Thoracic aorta (tissue), 2 donors: ENCODE data around the gene SLC6A6. TPM values are rescaled to one million over a fixed set of nuclear protein-coding genes. Genes with fewer than 3 reads are reported as not detected.

Experiments used
- ATAC-seq: fragments of 150-250 bp; one replicate; pipeline ENCODE4 v1.8.0; 2017; ENCODE audit warnings: low read depth; ENCODE audit not compliant: insufficient number of reproducible peaks, low FRiP score
- DNase-seq: peaks from one replicate; pipeline ENCODE4 v3.0.0-alpha.2; 2020; ENCODE audit warnings: low spot score
- H3K27ac ChIP-seq, 2 donors: fragments of 200-600 bp; sonication (generic); 1 replicate in 1 of 2; 2 replicates in 1 of 2; pipeline ENCODE4 v1.5.1; 2016; ENCODE audit warnings: mild to moderate bottlenecking in 2 of 2, moderate library complexity in 2 of 2
- H3K27me3 ChIP-seq: fragments of 200-600 bp; sonication (generic); replicated peaks from 2 replicates; pipeline ENCODE4 v1.6.0; 2016; ENCODE audit warnings: mild to moderate bottlenecking; ENCODE audit not compliant: insufficient read depth
- H3K36me3 ChIP-seq: fragments of 200-600 bp; sonication (generic); one replicate; pipeline ENCODE4 v1.5.1; 2016
- H3K4me1 ChIP-seq, 2 donors: fragments of 200-600 bp; sonication (generic); 1 replicate in 1 of 2; 2 replicates in 1 of 2; pipeline versions ENCODE4 v1.5.1 to v1.6.0; 2016; ENCODE audit warnings: low read depth in 2 of 2, mild to moderate bottlenecking in 1 of 2; ENCODE audit not compliant: control insufficient read depth in 1 of 2
- H3K4me3 ChIP-seq: fragments of 200-600 bp; sonication (generic); 2 replicates; pipeline ENCODE4 v1.5.1; 2016; ENCODE audit warnings: mild to moderate bottlenecking
- H3K9me3 ChIP-seq: fragments of 200-600 bp; sonication (generic); 2 replicates; pipeline ENCODE4 v1.5.1; 2016
- CTCF ChIP-seq: fragments of 200-600 bp; sonication (generic); IDR thresholded peaks from one replicate; pipeline ENCODE4 v1.5.1; 2019; ENCODE audit warnings: antibody characterized with exemption
- total RNA-seq, 2 donors: library from RNA; depleted of rRNA; stranded (reverse); fragments of >200 nt; gene quantifications; one replicate each; pipeline versions ENCODE4 v1.1.0 to v1.2.3, GENCODE V29; 2016

SLC6A6 gene
- total RNA-seq, 2 donors from 2014 or later = 33.5 to 45.5 TPM

- peaks cover 0 to 16% of the 10 kb centered on the region in 2 donors for H3K4me1 ChIP-seq
- no peaks in the 10 kb centered on the region for H3K9me3 ChIP-seq
- DNase-seq (no peak), ATAC-seq (no peak)
- H3K36me3 ChIP-seq = peaks cover 4% of the 10 kb centered on the region
- no peak overlapping the region for H3K4me3 ChIP-seq
- H3K27ac ChIP-seq = no peak overlapping the region
- no peaks in the 10 kb centered on the region for H3K27me3 ChIP-seq
- TF ChIP-seq CTCF = no peak
Observed at GRCh38 chr3:14489641-14490040, 87.2 kb downstream of the SLC6A6 start.

GRCh38 chr3:14490255-14490654, 87.8 kb downstream of the SLC6A6 start:
- no peak for ATAC-seq
- peaks cover 4% of the 10 kb centered on the region for H3K36me3 ChIP-seq

GRCh38 chr3:14490831-14491230, 88.4 kb downstream of the SLC6A6 start:
- no peak for TF ChIP-seq CTCF
- Histone ChIP-seq H3K9me3 (no peaks in the 10 kb centered on the region), H3K36me3 (peaks cover 4% of the 10 kb centered on the region), H3K4me3 (no peak overlapping the region), H3K27me3 (no peaks in the 10 kb centered on the region), H3K27ac (no peak overlapping the region), H3K4me1 (peaks cover 0 to 16% of the 10 kb centered on the region in 2 donors)
- DNase-seq (no peak), ATAC-seq (no peak)

More at GRCh38 chr3:14490255-14490654, 87.8 kb downstream of the SLC6A6 start:
- no peak for DNase-seq
- no peak overlapping the region for H3K27ac ChIP-seq
- no peak for TF ChIP-seq CTCF
- no peak overlapping the region for H3K4me3 ChIP-seq
- no peaks in the 10 kb centered on the region for H3K9me3 ChIP-seq
- H3K4me1 ChIP-seq = peaks cover 0 to 16% of the 10 kb centered on the region in 2 donors
- no peaks in the 10 kb centered on the region for H3K27me3 ChIP-seq

GRCh38 chr3:14491396-14492190, 89.2 kb downstream of the SLC6A6 start:
- Histone ChIP-seq H3K9me3 (no peaks in the 10 kb centered on the region), H3K27ac (no peak overlapping the region), H3K27me3 (no peaks in the 10 kb centered on the region), H3K4me3 (no peak overlapping the region), H3K36me3 (no peaks in the 10 kb centered on the region), H3K4me1 (peaks cover 0 to 16% of the 10 kb centered on the region in 2 donors)
- TF ChIP-seq CTCF = no peak
- DNase-seq (no peak), ATAC-seq (no peak)

- no peak overlapping the region for H3K4me3 ChIP-seq
- no peak for TF ChIP-seq CTCF
- H3K4me1 ChIP-seq = peaks cover 0 to 10% of the 10 kb centered on the region in 2 donors
- H3K27me3 ChIP-seq = no peaks in the 10 kb centered on the region
- no peak for DNase-seq
- no peak for ATAC-seq
- no peak overlapping the region for H3K27ac ChIP-seq
- no peaks in the 10 kb centered on the region for H3K9me3 ChIP-seq
- no peaks in the 10 kb centered on the region for H3K36me3 ChIP-seq
Observed at GRCh38 chr3:14492948-14493881, 90.8 kb downstream of the SLC6A6 start.
